Measurements from ENCODE around the gene LHPP.
A peak's percentile ranks its signal among the peaks of the same experiment; 100 is the strongest.
"Not testable (repeated sequence)": the region's sequence is repeated elsewhere in the genome, so short reads cannot be mapped to it uniquely, and the experiment has no call there.

The LHPP gene

DNA sequence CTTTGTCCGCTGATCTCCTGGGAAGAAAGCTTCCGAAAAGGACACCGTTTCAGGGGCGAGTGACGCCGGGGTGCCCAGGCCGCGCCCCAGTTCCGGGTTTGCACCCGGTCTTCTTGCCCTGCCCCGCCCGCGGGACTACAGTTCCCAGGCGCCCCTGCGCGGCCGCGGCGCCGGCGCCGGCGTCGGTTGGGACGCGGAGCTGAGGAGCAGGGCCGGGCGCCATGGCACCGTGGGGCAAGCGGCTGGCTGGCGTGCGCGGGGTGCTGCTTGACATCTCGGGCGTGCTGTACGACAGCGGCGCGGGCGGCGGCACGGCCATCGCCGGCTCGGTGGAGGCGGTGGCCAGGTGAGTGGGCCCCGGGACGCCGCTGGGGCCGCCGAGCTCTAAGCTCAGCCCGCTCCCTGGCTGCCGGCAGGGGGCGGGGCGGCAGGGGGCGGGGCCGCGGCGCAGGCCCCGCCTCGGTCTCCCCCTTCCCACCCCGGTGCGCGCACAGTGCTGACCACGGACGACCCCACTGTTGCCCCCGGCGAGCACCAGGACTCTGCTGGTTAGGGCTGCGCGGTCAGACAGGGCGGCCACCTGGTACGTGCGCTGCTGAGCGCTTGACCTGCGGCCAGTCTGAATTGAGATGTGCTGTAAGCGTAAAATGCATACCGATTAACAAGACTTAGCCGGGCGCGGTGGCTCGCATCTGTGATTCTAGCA, at the start of gene LHPP:
Gene LHPP (plus strand): TSS at position 182 of the 706 bp plus-strand sequence. CDS start 40 bp downstream, at position 222.
- peak; percentile 88 to 89 for DNase-seq

GRCh38 chr10:124414076-124414475, 47.5 kb upstream of the LHPP start:
- DNase-seq, result no peak

DNA sequence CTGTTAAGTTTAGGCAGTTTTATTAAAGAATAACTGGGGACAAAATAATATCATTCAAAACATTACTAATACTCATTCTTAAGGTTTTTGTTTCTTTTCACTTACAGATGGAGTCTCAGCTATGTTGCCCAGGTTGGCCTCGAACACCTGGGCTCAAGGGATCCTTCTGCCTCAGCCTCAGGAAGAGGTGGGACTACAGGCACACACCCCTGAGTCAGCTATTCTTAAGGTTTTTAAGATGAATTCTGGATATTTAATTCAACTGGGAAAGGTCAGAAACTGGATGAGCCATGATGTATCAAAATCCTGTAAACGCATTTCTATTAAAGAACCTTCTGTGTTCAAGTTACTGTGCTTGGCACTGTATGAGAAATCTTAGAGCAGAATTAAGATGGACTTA, 46.4 kb upstream of the LHPP start:
- DNase-seq, result no peak

GRCh38 chr10:124416733-124417132, 44.9 kb upstream of the LHPP start:
- DNase-seq, result no peak

DNA sequence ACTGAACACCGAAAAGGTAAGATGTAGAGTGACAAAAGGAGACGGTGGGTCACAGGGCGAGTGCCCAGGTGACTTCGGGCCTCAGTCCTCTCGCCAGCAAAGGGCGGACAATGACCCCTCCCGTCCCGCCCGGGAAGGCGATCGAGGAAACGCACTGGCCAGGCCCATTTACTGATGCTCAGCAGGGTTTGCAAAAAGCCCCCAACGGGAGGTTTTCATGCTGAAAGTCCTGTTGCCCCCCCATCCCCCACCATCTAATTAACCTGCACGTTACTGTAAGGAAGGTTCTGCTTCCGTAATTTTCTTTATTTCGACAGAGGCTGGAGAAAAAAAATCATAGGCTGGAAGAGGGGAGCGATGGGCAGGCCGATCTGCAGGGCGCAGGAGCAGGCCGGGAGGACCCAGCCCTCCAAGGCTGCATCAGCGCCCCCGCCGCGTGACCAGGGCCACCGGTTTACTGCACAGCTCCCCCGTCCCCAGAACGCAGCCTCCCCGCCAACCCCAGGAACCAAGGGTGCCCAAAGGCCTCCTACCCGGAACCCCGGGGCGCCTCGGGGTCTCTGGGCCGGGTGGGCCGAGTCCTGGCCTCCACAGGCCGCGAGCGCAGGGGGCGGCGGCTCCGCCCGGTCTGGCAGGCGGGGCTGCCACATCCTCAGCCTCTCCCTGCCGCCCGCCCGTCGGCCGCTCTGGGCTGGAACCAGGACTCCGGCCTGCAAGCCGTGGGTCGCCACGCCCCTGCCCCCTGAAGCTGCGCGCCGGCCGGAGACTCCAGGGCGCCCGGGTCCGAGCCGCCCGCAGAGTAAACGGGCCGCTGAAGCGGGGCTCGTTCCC, 43.5 kb upstream of the LHPP start:
- DNase-seq, result peak; percentile 38 to 41

DNA sequence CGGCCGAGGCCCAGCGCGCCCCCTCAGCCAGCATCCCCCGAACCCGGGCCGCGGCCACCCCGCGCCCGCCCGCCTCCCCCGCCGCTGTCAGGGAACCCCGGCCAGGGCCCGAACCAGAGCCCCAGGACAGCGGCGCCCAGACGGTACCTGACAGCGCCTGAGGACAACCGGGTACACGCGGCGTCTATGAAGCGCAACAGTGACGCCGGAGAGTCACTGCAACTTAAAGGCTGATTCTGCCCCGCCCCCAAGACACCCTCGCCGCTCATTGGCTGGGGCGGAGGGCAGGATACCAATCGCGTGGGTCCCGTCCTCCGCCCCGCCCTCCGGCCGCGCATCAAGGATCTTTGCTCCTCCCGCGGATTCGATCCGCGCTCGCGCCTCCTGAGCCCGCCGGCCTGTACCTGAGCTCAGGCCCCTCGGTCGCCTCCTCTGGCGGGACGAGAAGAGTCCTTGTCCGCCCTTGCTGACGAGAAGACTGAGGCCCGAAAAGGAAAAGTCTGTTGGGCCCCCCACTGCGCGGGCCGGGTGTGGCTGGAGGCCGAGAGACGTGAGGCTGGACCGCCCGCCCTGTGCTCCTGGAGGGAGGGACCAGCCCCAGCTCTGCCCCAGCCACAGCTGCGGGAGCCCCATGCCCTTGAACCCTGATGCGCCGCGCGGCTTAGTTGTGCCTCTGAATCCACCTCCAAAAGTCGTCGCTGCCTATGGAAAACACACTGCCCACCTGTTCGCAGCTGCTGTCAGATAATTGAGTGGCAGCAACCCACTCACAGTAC, 42.7 kb upstream of the LHPP start, which contains the start of gene OAT:
Gene OAT (minus strand): TSS at position 198 of the 776 bp plus-strand sequence. CDS start 6,752 bp downstream, outside the sequence.
- peak; percentile 96 to 97 for DNase-seq

- no peak for DNase-seq
Observed at GRCh38 chr10:124419635-124420034, 42.0 kb upstream of the LHPP start.

DNA sequence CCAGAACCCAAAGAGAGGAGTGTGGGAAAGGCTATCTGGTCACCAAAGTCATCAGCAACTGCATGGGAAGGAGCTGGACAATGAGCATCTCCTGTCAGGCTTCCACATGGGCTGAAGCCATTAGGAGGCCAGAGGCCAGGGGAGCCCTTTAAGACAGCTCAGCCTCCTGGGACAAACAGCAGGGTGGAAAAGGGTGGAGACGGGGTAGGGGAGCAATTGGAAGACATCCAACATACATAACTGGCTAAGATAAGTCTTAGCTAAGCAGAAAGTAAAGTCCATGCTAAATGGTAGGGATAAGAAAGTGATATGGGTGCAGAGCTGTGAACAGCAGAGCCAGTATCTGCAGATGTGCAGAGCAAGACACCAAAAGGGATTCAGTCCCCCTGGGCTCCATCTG, 41.4 kb upstream of the LHPP start:
- no peak for DNase-seq

- no peak for DNase-seq
Observed at GRCh38 chr10:124422742-124423141, 38.9 kb upstream of the LHPP start.

- DNase-seq, result no peak
Observed at GRCh38 chr10:124423813-124424212, 37.8 kb upstream of the LHPP start.

DNA sequence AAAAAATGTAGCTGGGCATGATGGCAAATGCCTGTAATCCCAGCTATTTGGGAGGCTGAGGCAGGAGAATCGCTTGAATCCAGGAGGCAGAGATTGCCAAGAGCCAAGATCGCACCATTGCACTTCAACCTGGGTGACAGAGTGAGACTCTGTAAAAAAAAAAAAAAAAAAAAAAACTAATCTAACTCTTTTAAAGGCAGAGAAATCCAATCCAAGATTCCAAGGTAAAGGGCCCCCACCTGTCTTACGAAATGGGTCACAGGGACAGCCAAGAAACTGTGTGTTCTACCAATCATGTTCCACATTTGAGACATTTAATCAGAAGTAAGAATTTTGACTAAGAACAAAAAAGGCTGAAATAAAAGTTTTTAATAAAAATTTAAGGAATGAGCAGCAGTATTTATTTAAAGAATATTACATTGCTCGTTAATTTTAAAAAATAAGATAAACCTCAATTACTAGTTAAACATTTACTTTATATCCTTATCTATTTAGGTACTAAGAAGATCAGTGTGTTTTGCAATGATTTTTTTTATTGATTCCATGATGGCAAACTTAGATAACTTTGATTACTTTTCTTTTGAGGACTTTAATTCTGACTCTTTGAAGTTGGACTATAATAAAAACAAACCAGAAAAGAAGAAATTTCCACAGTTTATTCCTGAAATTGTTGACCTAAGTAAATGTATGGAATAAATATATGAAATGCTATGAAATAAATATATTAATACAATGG, 36.2 kb upstream of the LHPP start:
- no peak for DNase-seq

DNA sequence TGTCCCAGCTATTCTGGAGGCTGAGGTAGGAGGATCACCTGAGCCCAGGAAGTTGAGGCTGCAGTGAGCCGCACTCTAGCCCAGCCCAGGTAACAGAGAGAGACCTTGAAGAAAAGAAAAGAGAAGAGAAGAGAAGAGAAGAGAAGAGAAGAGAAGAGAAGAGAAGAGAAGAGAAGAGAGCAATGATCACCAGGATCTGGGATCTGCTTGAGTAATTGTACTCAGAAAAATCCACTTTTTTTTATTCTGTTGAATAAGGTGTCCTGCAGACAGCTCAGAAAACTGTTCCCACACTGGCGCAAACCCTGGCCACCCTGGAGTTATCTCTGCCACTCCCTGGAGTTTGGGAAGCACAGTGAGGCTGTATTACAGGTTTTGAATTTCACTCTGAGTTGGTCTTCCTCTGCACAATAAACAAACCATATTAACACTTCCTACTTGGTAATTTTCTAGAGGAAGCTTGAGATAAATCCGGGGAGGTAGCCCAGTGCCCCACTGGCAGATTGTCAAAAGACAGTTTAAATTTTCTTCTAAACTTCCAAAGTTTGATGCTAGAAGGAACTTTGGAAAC, 33.3 kb upstream of the LHPP start:
- DNase-seq, result no peak

- DNase-seq, result no peak
Observed at GRCh38 chr10:124429576-124429975, 32.0 kb upstream of the LHPP start.

- no peak for DNase-seq
Observed at GRCh38 chr10:124430077-124430476, 31.5 kb upstream of the LHPP start.

DNA sequence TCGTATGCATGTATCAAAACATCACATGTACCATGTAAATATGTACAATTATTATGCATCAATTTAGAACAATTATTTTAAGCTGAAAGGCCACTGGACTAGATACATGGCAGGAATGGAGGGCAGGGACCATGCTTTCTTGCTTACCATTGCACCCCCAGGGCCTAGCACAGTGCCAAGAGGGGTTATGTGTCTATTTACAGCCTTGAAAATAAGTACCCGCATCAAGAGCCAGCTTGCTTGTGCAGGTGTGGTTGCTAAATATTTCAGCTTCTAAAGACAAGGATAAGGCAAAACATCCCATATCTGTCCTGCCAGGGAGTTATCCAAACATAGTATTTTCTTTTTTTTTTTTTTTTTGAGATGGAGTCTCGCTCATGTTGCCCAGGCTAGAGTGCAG, 28.2 kb upstream of the LHPP start:
- DNase-seq, result no peak

DNA sequence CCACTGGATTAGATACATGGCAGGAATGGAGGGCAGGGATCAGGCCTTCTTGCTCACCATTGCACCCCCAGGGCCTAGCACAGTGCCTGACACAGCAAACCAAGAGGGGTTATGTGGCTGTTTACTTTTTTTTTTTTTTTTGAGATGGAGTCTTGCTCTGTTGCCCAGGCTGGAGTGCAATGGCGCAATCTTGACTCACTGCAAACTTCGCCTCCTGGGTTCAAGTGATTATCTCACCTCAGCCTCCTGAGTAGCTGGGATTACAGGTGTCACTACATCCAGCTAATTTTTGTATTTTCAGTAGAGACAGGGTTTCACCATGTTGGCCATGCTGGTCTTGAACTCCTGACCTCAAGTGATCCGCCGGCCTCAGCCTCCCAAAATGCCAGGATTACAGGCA, 25.9 kb upstream of the LHPP start:
- DNase-seq, result not testable (repeated sequence)

DNA sequence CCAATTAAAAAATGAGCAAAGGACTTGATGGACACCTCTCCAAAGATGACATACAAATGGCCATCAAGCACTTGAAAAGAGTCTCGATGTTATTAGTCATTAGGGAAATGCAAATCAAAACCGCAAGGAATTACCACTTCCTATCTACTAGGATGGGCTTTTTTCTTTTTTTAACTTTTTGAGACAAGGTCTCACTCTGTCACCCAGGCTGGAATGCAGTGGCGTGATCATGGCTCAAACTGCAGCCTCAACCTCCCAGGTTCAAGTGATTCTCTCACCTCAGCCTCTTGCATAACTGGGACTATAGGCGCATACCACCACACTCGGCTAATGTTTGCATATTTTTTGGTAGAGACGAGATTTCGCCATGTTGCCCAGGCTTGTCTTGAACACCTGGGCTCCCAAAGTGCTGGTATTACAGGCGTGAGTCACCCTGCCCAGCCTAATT, 25.4 kb upstream of the LHPP start:
- no peak for DNase-seq

DNA sequence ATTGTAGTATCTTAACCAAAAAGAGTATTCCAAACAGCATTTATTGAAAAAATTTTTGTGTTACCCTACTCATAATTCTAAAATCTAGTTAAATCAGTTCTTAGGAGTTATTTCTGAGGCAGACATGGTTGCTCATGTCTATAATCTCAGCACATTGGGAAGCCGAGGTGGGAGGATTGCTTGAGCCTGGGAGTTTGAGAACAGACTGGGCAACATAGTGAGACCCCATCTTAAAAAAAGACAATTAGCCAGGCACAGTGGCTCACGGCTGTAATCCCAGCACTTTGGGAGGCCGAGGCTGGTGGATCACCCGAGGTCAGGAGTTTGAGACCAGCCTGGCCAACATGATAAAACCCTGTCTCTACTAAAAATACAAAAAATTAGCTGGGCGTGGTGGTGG, 19.9 kb upstream of the LHPP start:
- DNase-seq, result not testable (repeated sequence)

- DNase-seq, result no peak
Observed at GRCh38 chr10:124446830-124447750, 14.5 kb upstream of the LHPP start.

DNA sequence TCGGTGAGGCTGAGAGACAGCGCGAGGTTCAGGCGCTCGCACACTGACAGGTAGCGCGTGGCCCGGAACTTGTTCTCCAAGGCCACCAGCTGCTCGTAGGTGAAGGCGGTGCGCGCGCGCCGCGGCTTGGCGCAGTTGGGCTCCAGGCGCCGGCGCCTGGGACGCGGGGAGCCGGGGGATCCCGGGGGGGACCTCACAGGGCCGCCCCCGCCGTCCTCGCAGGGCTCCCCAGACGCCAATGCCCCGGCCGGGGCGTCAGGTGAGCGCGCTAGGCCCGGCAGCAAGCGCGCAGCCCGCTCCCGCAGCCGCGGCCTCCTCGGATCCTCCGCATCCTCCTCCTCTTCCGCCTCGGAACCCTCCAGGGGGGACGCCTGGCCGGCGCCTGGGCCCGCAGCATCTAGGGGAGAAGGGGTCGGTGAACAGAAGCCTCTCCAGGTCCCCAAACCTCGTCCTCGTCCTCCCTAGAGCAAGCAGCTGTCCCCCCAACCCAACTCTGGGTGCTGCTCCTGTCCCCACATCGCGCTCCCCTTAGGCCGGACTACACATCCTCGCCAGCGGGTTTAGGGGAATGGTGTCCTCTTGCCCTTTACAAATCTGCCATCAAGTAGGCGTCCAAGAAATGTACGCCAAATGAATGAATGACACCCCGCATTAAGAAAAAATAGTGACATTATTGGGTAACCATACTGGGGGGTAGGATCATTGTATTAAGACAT, 13.7 kb upstream of the LHPP start:
- DNase-seq, result no peak
